Effector memory CD8-positive, alpha-beta T cell (primary cell): ENCODE data around the gene HSD17B1.

ENCODE experiments used
- ATAC-seq: fragments of 150-1000 bp; cut with Tn5 transposase; replicated peaks from 2 replicates; pipeline ENCODE4 v1.10.0; 2021; ENCODE audit warnings: mild to moderate bottlenecking, moderate library complexity
- DNase-seq, 3 experiments: peaks; one replicate each; pipeline ENCODE4 v3.0.0; 2021
- H3K27ac Mint-ChIP-seq, 2 donors: one replicate each; pipeline ENCODE4 v1.8.0; 2022; ENCODE audit warnings: mild to moderate bottlenecking in 2 of 2, mixed read lengths in 2 of 2, moderate library complexity in 2 of 2
- H3K27me3 Mint-ChIP-seq, 2 donors: one replicate each; pipeline ENCODE4 v1.8.0; 2022; ENCODE audit warnings: mixed read lengths in 2 of 2
- H3K36me3 Mint-ChIP-seq: one replicate; pipeline ENCODE4 v1.8.0; 2022; ENCODE audit warnings: mild to moderate bottlenecking, moderate library complexity, mixed read lengths; ENCODE audit not compliant: insufficient read depth
- H3K4me1 Mint-ChIP-seq, 2 donors: one replicate each; pipeline ENCODE4 v1.8.0; 2022; ENCODE audit warnings: low read depth in 2 of 2, mixed read lengths in 2 of 2
- H3K4me3 Mint-ChIP-seq, 2 donors: one replicate each; pipeline ENCODE4 v1.8.0; 2022; ENCODE audit warnings: mild to moderate bottlenecking in 2 of 2, mixed read lengths in 2 of 2, moderate library complexity in 2 of 2
- H3K9me3 Mint-ChIP-seq, 2 donors: one replicate each; pipeline ENCODE4 v1.8.0; 2022; ENCODE audit warnings: mixed read lengths in 2 of 2

The HSD17B1 gene

GRCh38 chr17:42560246-42560645, 7.5 kb downstream of the HSD17B1 start:
- no peak for ATAC-seq
- Mint-ChIP-seq H3K4me1 (peaks cover 22 to 25% of the 10 kb centered on the region in 2 donors), H3K36me3 (peaks cover 26% of the 10 kb centered on the region), H3K9me3 (no peaks in the 10 kb centered on the region), H3K4me3 (peak overlapping the region in 1 of 2 donors; percentile 52), H3K27ac (no peak overlapping the region), H3K27me3 (no peaks in the 10 kb centered on the region)
- no peak for DNase-seq

GRCh38 chr17:42561897-42562387, 9.2 kb downstream of the HSD17B1 start, which contains the start of gene COASY:
Gene COASY, plus strand, starts transcription at chr17:42562148. Its CDS starts 475 bp downstream, at chr17:42562623.
- ATAC-seq: peak; percentile 69
- Mint-ChIP-seq H3K9me3 (no peaks in the 10 kb centered on the region), H3K27me3 (no peaks in the 10 kb centered on the region), H3K4me1 (peaks cover 27 to 31% of the 10 kb centered on the region in 2 donors), H3K4me3 (peak within 1 kb of the TSS; percentile 90), H3K27ac (peak within 1 kb of the TSS; percentile 91 to 92), H3K36me3 (peaks cover 43% of the 10 kb centered on the region)
- peak; percentile 88 to 90 (median 89) for DNase-seq

GRCh38 chr17:42562388-42563142, 9.8 kb downstream of the HSD17B1 start:
- Mint-ChIP-seq H3K4me1 (peaks cover 32 to 34% of the 10 kb centered on the region in 2 donors), H3K36me3 (peaks cover 48% of the 10 kb centered on the region), H3K27me3 (no peaks in the 10 kb centered on the region), H3K4me3 (peak overlapping the region; percentile 90), H3K27ac (peak overlapping the region; percentile 91 to 92), H3K9me3 (no peaks in the 10 kb centered on the region)
- ATAC-seq (no peak), DNase-seq (no peak)

- DNase-seq: no peak
- peaks cover 54% of the 10 kb centered on the region for H3K36me3 Mint-ChIP-seq
- H3K27ac Mint-ChIP-seq: peak overlapping the region in 1 of 2 donors; percentile 92
- H3K4me3 Mint-ChIP-seq: peak overlapping the region; percentile 90
- ATAC-seq: no peak
- peaks cover 36 to 38% of the 10 kb centered on the region in 2 donors for H3K4me1 Mint-ChIP-seq
- no peaks in the 10 kb centered on the region for H3K27me3 Mint-ChIP-seq
- no peaks in the 10 kb centered on the region for H3K9me3 Mint-ChIP-seq
Measured at GRCh38 chr17:42563143-42563509, 10.4 kb downstream of the HSD17B1 start.

- H3K4me1 Mint-ChIP-seq: peaks cover 38 to 39% of the 10 kb centered on the region in 2 donors
Measured at GRCh38 chr17:42563543-42563942, 10.8 kb downstream of the HSD17B1 start.

GRCh38 chr17:42563950-42564349, 11.2 kb downstream of the HSD17B1 start:
- peak overlapping the region; percentile 62 to 90 for H3K4me3 Mint-ChIP-seq
- H3K9me3 Mint-ChIP-seq: no peaks in the 10 kb centered on the region
- DNase-seq (no peak), ATAC-seq (no peak)
- H3K36me3 Mint-ChIP-seq: peaks cover 57% of the 10 kb centered on the region
- peak overlapping the region in 1 of 2 donors; percentile 92 for H3K27ac Mint-ChIP-seq
- no peaks in the 10 kb centered on the region for H3K27me3 Mint-ChIP-seq
- H3K4me1 Mint-ChIP-seq: peaks cover 42% of the 10 kb centered on the region in 2 donors

More at GRCh38 chr17:42563543-42563942, 10.8 kb downstream of the HSD17B1 start:
- peaks cover 55% of the 10 kb centered on the region for H3K36me3 Mint-ChIP-seq
- no peaks in the 10 kb centered on the region for H3K9me3 Mint-ChIP-seq
- peak overlapping the region in 1 of 2 donors; percentile 92 for H3K27ac Mint-ChIP-seq
- H3K27me3 Mint-ChIP-seq: no peaks in the 10 kb centered on the region
- DNase-seq (no peak), ATAC-seq (no peak)
- H3K4me3 Mint-ChIP-seq: peak overlapping the region; percentile 62 to 90

- DNase-seq: no peak
- Mint-ChIP-seq H3K4me3 (no peak overlapping the region), H3K27me3 (no peaks in the 10 kb centered on the region), H3K27ac (peak overlapping the region in 1 of 2 donors; percentile 22), H3K4me1 (peaks cover 40 to 43% of the 10 kb centered on the region in 2 donors), H3K9me3 (no peaks in the 10 kb centered on the region), H3K36me3 (peaks cover 60% of the 10 kb centered on the region)
- no peak for ATAC-seq
Measured at GRCh38 chr17:42564815-42565522, 12.2 kb downstream of the HSD17B1 start.

GRCh38 chr17:42565523-42566214, 12.9 kb downstream of the HSD17B1 start:
- Mint-ChIP-seq H3K27ac (peak overlapping the region; percentile 88 to 93), H3K4me1 (peaks cover 40 to 43% of the 10 kb centered on the region in 2 donors), H3K4me3 (peak overlapping the region; percentile 87 to 98)

GRCh38 chr17:42566215-42566882, 13.6 kb downstream of the HSD17B1 start:
- peaks cover 67% of the 10 kb centered on the region for H3K36me3 Mint-ChIP-seq
- peaks cover 42 to 43% of the 10 kb centered on the region in 2 donors for H3K4me1 Mint-ChIP-seq
- no peaks in the 10 kb centered on the region for H3K9me3 Mint-ChIP-seq
- DNase-seq (no peak), ATAC-seq (no peak)
- H3K4me3 Mint-ChIP-seq: peak overlapping the region; percentile 87 to 98
- H3K27me3 Mint-ChIP-seq: no peaks in the 10 kb centered on the region
- peak overlapping the region; percentile 88 to 93 for H3K27ac Mint-ChIP-seq

More at GRCh38 chr17:42565523-42566214, 12.9 kb downstream of the HSD17B1 start:
- H3K36me3 Mint-ChIP-seq: peaks cover 67% of the 10 kb centered on the region
- H3K9me3 Mint-ChIP-seq: no peaks in the 10 kb centered on the region
- H3K27me3 Mint-ChIP-seq: no peaks in the 10 kb centered on the region
- no peak for ATAC-seq
- DNase-seq: no peak

GRCh38 chr17:42566883-42567573, 14.3 kb downstream of the HSD17B1 start, which contains the start of gene MLX:
Gene MLX, plus strand, starts transcription at chr17:42567100. Its CDS starts 25 bp downstream, at chr17:42567125.
- peak within 1 kb of the TSS; percentile 87 to 98 for H3K4me3 Mint-ChIP-seq
- ATAC-seq: peak; percentile 76
- H3K9me3 Mint-ChIP-seq: no peaks in the 10 kb centered on the region
- no peaks in the 10 kb centered on the region for H3K27me3 Mint-ChIP-seq
- H3K4me1 Mint-ChIP-seq: peaks cover 39% of the 10 kb centered on the region in 2 donors
- peaks cover 67% of the 10 kb centered on the region for H3K36me3 Mint-ChIP-seq
- peak within 1 kb of the TSS; percentile 88 to 93 for H3K27ac Mint-ChIP-seq
- peak; percentile 84 to 89 (median 87) for DNase-seq

GRCh38 chr17:42568341-42569111, 15.8 kb downstream of the HSD17B1 start:
- H3K36me3 Mint-ChIP-seq: peaks cover 72% of the 10 kb centered on the region
- no peaks in the 10 kb centered on the region for H3K9me3 Mint-ChIP-seq
- H3K27me3 Mint-ChIP-seq: no peaks in the 10 kb centered on the region
- H3K4me3 Mint-ChIP-seq: peak overlapping the region; percentile 87 to 98
- H3K4me1 Mint-ChIP-seq: peaks cover 34 to 35% of the 10 kb centered on the region in 2 donors
- DNase-seq (no peak), ATAC-seq (no peak)
- H3K27ac Mint-ChIP-seq: no peak overlapping the region
